ENCODE results near the gene INF2. TPM values are rescaled to one million over a fixed set of nuclear protein-coding genes. Genes with fewer than 3 reads are reported as not detected.

INF2 gene
- total and polyA plus RNA-seq, 12 donors: 22.5 to 73.8 (median 28.4) TPM

GRCh38 chr14:104693482-104694431 lies 4.3 kb downstream of the INF2 start:
- no peak for TF ChIP-seq CTCF (IDR thresholded peaks at IDR 0.05)
- no peak for ATAC-seq
- Histone ChIP-seq H3K4me3 (no peak overlapping the region), H3K27ac (peak overlapping the region in 7 of 10 donors; percentile 65 to 90 (median 81)), H3K4me1 (peaks cover 58 to 97% (median 94%) of the 10 kb centered on the region in 9 donors), H3K36me3 (peaks cover 0 to 29% (median 0%) of the 10 kb centered on the region in 9 donors), H3K9me3 (no peaks in the 10 kb centered on the region), H3K27me3 (no peaks in the 10 kb centered on the region)
- DNase-seq: peak in 1 of 2 donors; percentile 19
- intact Hi-C loops (cut with DNase I): no loop called here
- 82 to 87% methylated on average over 26 of the region's 26 CpGs for WGBS, 2 donors

GRCh38 chr14:104694475-104694950 lies 5.1 kb downstream of the INF2 start:
- peak overlapping the region; percentile 65 to 90 (median 76) for H3K27ac ChIP-seq
- H3K27me3 ChIP-seq: no peaks in the 10 kb centered on the region
- intact Hi-C loops (cut with DNase I): no loop called here
- H3K36me3 ChIP-seq: peaks cover 0 to 29% (median 0%) of the 10 kb centered on the region in 9 donors
- ATAC-seq (peak in 1 of 8 donors; percentile 5), DNase-seq (peak in 1 of 2 donors; percentile 20)
- H3K4me3 ChIP-seq: peak overlapping the region in 2 of 10 donors; percentile 13 to 27
- TF ChIP-seq CTCF (IDR thresholded peaks at IDR 0.05): no peak
- H3K4me1 ChIP-seq: peaks cover 60 to 98% (median 96%) of the 10 kb centered on the region in 9 donors
- no peaks in the 10 kb centered on the region for H3K9me3 ChIP-seq
- 66 to 70% methylated on average over 15 of the region's 15 CpGs for WGBS, 2 donors

GRCh38 chr14:104694991-104695659 lies 5.7 kb downstream of the INF2 start:
- peak overlapping the region; percentile 65 to 90 (median 76) for H3K27ac ChIP-seq
- DNase-seq (peak in 1 of 2 donors; percentile 70), ATAC-seq (peak; percentile 5 to 49 (median 34))
- no peaks in the 10 kb centered on the region for H3K27me3 ChIP-seq
- intact Hi-C loops (cut with DNase I): loop anchor here in 2 of 10 donors (5.0 kb wide), 1 partner anchor 38 kb away; no protein-coding TSS in a partner anchor
- TF ChIP-seq CTCF (IDR thresholded peaks at IDR 0.05): no peak
- H3K9me3 ChIP-seq: no peaks in the 10 kb centered on the region
- 45 to 56% methylated on average over 19 of the region's 19 CpGs for WGBS, 2 donors
- peaks cover 0 to 29% (median 0%) of the 10 kb centered on the region in 9 donors for H3K36me3 ChIP-seq
- H3K4me3 ChIP-seq: peak overlapping the region in 5 of 10 donors; percentile 3 to 27 (median 15)
- H3K4me1 ChIP-seq: peaks cover 64 to 100% (median 99%) of the 10 kb centered on the region in 9 donors

GRCh38 chr14:104695660-104696000 lies 6.2 kb downstream of the INF2 start:
- H3K27me3 ChIP-seq: no peaks in the 10 kb centered on the region
- H3K4me1 ChIP-seq: peaks cover 63 to 100% (median 98%) of the 10 kb centered on the region in 9 donors
- 48 to 58% methylated on average over 6 of the region's 6 CpGs for WGBS, 2 donors
- peak overlapping the region in 2 of 10 donors; percentile 6 to 17 for H3K4me3 ChIP-seq
- no peaks in the 10 kb centered on the region for H3K9me3 ChIP-seq
- peak overlapping the region in 9 of 10 donors; percentile 65 to 90 (median 79) for H3K27ac ChIP-seq
- H3K36me3 ChIP-seq: peaks cover 0 to 30% (median 0%) of the 10 kb centered on the region in 9 donors
- TF ChIP-seq CTCF (IDR thresholded peaks at IDR 0.05): peak in 5 of 9 donors; percentile 14 to 46 (median 40)
- DNase-seq (no peak), ATAC-seq (no peak)
- intact Hi-C loops (cut with DNase I): loop anchor here in 2 of 10 donors (5.0 kb wide), 1 partner anchor 38 kb away; no protein-coding TSS in a partner anchor
